Spleen (tissue), 7 donors: ENCODE measurements around the gene SMAD7.

ENCODE experiments used
- POLR2A ChIP-seq, 3 donors: fragments of 450-650 bp; IDR thresholded peaks; one replicate each; pipeline ENCODE4 v1.5.1; 2017; ENCODE audit warnings: antibody characterized with exemption in 3 of 3, mild to moderate bottlenecking in 1 of 3
- TF ChIP-seq, protein P1 (sequence below), 11 experiments: fragments of 200-600 bp in 7 of 11; fragments of 450-650 bp in 4 of 11; sonication (generic) in 4 of 11; IDR thresholded peaks in 8 of 11; conservative IDR thresholded peaks in 3 of 11; 1 replicate in 7 of 11; 2 replicates in 4 of 11; pipeline versions ENCODE4 v1.4.0 to v1.8.0; 2016 to 2021; ENCODE audit warnings: antibody characterized with exemption in 11 of 11, inconsistent platforms in 4 of 11, mild to moderate bottlenecking in 1 of 11
- donor health status: DM: no; HTN: no; CAD: no; lungs with moderate emphysema.
- donor health status: DM: no; HTN: no; CAD: no.
- donor health status: DM: no; HTN: no; CAD: no.

DNA sequence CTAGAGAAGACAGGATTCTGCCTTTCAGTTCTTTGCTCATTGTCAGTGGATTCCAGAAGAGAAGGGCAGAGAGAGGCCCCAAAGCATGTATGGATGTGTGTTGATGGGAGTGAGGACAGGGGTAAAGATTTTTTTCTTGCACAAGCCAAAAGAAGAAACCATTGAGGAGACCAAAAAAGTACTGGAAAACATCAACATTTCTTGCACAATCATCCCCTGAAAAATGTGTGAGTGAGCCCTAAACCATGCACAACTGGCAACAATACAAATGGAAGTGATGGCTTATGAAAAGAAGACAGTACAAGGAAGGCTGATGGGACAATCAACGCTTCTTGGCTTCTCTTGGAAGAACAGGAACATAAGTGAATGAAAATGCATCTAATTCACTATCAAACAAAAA lies 5.6 kb upstream of the SMAD7 start:
- no peak for TF ChIP-seq POLR2A (IDR thresholded peaks at IDR 0.05)
- TF ChIP-seq, protein P1, sequence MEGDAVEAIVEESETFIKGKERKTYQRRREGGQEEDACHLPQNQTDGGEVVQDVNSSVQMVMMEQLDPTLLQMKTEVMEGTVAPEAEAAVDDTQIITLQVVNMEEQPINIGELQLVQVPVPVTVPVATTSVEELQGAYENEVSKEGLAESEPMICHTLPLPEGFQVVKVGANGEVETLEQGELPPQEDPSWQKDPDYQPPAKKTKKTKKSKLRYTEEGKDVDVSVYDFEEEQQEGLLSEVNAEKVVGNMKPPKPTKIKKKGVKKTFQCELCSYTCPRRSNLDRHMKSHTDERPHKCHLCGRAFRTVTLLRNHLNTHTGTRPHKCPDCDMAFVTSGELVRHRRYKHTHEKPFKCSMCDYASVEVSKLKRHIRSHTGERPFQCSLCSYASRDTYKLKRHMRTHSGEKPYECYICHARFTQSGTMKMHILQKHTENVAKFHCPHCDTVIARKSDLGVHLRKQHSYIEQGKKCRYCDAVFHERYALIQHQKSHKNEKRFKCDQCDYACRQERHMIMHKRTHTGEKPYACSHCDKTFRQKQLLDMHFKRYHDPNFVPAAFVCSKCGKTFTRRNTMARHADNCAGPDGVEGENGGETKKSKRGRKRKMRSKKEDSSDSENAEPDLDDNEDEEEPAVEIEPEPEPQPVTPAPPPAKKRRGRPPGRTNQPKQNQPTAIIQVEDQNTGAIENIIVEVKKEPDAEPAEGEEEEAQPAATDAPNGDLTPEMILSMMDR (IDR thresholded peaks at IDR 0.05 in 8 of 11, conservative IDR thresholded peaks at IDR 0.05 in 3 of 11) = no peak
